ENCODE measurements around the gene PRR5L. TPM values are rescaled to one million over a fixed set of nuclear protein-coding genes. Genes with fewer than 3 reads are reported as not detected.

The PRR5L gene
- total and polyA plus RNA-seq, 9 donors: 5.9 to 56.3 (median 22.1) TPM

DNA sequence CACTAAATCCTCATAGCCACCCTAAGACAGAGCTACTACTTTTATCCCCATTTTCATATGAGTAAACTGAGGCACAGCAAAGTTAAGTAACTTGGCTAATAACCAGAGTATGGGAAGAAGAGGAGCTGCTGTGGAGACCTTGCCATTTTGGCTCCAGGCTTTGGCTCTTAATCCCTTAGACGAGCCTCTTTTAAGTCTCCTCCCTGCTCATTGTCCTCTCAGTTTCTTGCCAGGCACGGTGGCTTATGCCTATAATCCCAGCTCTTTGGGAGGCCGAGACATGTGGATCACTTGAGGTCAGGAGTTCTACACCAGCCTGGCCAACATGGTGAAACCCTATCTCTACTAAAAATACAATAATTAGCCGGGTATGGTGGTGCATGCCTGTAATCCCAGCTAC lies 78.6 kb downstream of the PRR5L start:
- Histone ChIP-seq H3K36me3 (no peaks in the 10 kb centered on the region), H3K4me3 (no peak overlapping the region), H3K27me3 (no peaks in the 10 kb centered on the region), H3K27ac (no peak overlapping the region), H3K4me1 (ENCODE audit: insufficient read depth) (peaks cover 7% of the 10 kb centered on the region), H3K9me3 (no peaks in the 10 kb centered on the region)
- DNase-seq: no peak
- TF ChIP-seq POLR2A (IDR thresholded peaks at IDR 0.05): no peak
- no peak for TF ChIP-seq EP300 (IDR thresholded peaks at IDR 0.05)
- TF ChIP-seq CTCF (IDR thresholded peaks at IDR 0.05): no peak
- intact Hi-C loops (cut with DNase I): loop anchor here in 1 of 4 donors (10.0 kb wide), 1 partner anchor 80 kb away; no protein-coding TSS in a partner anchor
- 57 to 71% (median 67%) methylated on average over 4 of the region's 4 CpGs for WGBS, 3 donors

GRCh38 chr11:36375353-36376008 lies 79.4 kb downstream of the PRR5L start:
- Histone ChIP-seq H3K4me3 (peak overlapping the region; percentile 54), H3K9me3 (no peaks in the 10 kb centered on the region), H3K27me3 (no peaks in the 10 kb centered on the region), H3K36me3 (no peaks in the 10 kb centered on the region), H3K27ac (peak overlapping the region in 1 of 2 donors; percentile 23), H3K4me1 (ENCODE audit: insufficient read depth) (peaks cover 7% of the 10 kb centered on the region)
- TF ChIP-seq CTCF (IDR thresholded peaks at IDR 0.05) (no peak), EP300 (IDR thresholded peaks at IDR 0.05) (no peak), POLR2A (IDR thresholded peaks at IDR 0.05) (no peak)
- WGBS, 3 donors: 39 to 52% (median 42%) methylated on average over 9 of the region's 9 CpGs
- DNase-seq: no peak
- intact Hi-C loops (cut with DNase I): loop anchor here in 1 of 4 donors (10.0 kb wide), 1 partner anchor 79 kb away; no protein-coding TSS in a partner anchor

GRCh38 chr11:36376009-36376887 lies 80.2 kb downstream of the PRR5L start:
- Histone ChIP-seq H3K27me3 (no peaks in the 10 kb centered on the region), H3K36me3 (no peaks in the 10 kb centered on the region), H3K9me3 (no peaks in the 10 kb centered on the region), H3K4me3 (peak overlapping the region; percentile 54), H3K27ac (peak overlapping the region; percentile 5 to 23), H3K4me1 (ENCODE audit: insufficient read depth) (peaks cover 7% of the 10 kb centered on the region)
- DNase-seq: peak; percentile 33 to 71 (median 59)
- 1% methylated on average over 55 of the region's 55 CpGs for WGBS, 3 donors
- no peak for TF ChIP-seq POLR2A (IDR thresholded peaks at IDR 0.05)
- intact Hi-C loops (cut with DNase I): loop anchor here in 1 of 4 donors (10.0 kb wide), 1 partner anchor 79 kb away; no protein-coding TSS in a partner anchor

DNA sequence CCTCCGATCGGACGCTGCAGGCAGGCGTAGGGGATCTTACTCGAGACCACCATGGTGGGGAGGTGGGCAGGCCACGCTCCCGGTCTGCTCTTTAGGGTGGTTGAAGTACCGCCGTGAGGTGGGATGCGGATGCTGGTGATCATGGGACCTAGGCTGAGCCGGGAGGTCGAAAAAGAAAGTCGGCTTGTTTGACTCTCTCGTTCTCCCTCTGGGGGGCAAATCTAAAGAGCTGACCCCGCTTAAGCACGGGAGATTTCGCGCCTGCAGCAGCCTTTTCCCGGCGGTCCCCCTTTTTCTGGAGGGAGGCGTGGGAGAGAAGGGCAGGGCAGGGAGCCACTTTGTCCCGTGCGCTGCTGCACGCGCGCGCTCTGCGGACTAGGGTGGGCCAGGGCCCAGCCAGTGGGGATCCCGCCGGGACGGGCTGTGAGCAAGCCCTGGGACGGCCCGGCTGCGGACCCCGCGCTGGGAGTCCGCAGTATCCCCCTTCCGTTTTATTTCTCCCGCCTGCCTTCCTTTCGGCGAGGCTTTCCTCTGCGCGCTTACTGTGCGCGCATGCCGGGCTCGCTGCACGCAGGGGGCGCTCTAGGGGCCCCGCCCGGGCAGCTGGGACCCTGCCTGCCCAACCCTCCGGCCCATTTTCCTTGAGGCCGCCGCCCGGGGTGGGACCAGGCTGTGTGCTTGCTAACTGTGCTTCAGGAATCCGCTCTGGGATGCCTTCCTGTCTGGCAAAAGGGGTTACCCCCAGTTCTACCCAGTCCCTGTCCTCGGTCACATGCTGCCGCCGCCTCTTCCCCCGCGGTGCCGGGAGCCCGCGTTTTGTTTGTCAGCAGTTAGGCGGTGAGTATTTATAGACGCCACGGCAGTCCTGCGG lies 81.0 kb downstream of the PRR5L start:
- 0 to 1% (median 1%) methylated on average over 67 to 68 of the region's 68 CpGs for WGBS, 3 donors
- intact Hi-C loops (cut with DNase I): loop anchor here in 1 of 4 donors (10.0 kb wide), 1 partner anchor 78 kb away; no protein-coding TSS in a partner anchor
- H3K27me3 ChIP-seq: no peaks in the 10 kb centered on the region
- DNase-seq: peak; percentile 34 to 78 (median 58)
- no peaks in the 10 kb centered on the region for H3K36me3 ChIP-seq
- H3K27ac ChIP-seq: peak overlapping the region; percentile 5 to 23
- TF ChIP-seq EP300 (IDR thresholded peaks at IDR 0.05) (no peak), POLR2A (IDR thresholded peaks at IDR 0.05) (peak; percentile 13), CTCF (IDR thresholded peaks at IDR 0.05) (peak; percentile 24 to 67 (median 61))
- H3K4me1 ChIP-seq (ENCODE audit: insufficient read depth): peaks cover 6% of the 10 kb centered on the region
- peak overlapping the region; percentile 54 for H3K4me3 ChIP-seq
- H3K9me3 ChIP-seq: no peaks in the 10 kb centered on the region

Data from ovary (tissue), 9 donors.